Kidney (tissue), 14 donors: ENCODE data around the gene CCR9. TPM values are rescaled to one million over a fixed set of nuclear protein-coding genes. Genes with fewer than 3 reads are reported as not detected.

ENCODE experiments used
- DNase-seq, 5 donors: peaks; one replicate each; pipeline ENCODE4 v3.0.0-alpha.2; 2013 to 2020
- FAIRE-seq: peaks from 2 replicates; lab custom pipeline; 2012; peaks lifted over from hg19 to GRCh38; lab: Jason Lieb, UNC
- H3K27ac ChIP-seq, 2 donors: one replicate each; pipeline ENCODE4 v1.7.0; 2013; ENCODE audit warnings: low read depth in 2 of 2, low read length in 2 of 2, inconsistent platforms in 1 of 2
- H3K27me3 ChIP-seq: one replicate; pipeline ENCODE4 v1.7.1; 2013; ENCODE audit warnings: low read length, inconsistent platforms; ENCODE audit not compliant: control insufficient read depth, insufficient read depth
- H3K36me3 ChIP-seq, 3 donors: one replicate each; pipeline versions ENCODE4 v1.7.0 to v1.7.1; 2013; ENCODE audit warnings: low read length in 3 of 3, control low read depth in 1 of 3, inconsistent platforms in 1 of 3; ENCODE audit not compliant: insufficient read depth in 3 of 3, control insufficient read depth in 2 of 3
- H3K4me1 ChIP-seq, 3 donors: one replicate each; pipeline versions ENCODE4 v1.7.0 to v1.7.1; 2013; ENCODE audit warnings: low read length in 3 of 3, inconsistent platforms in 1 of 3, low read depth in 1 of 3; ENCODE audit not compliant: control insufficient read depth in 2 of 3, insufficient read depth in 2 of 3
- H3K4me3 ChIP-seq, 3 donors: one replicate each; pipeline versions ENCODE4 v1.7.0 to v1.8.1; 2013; ENCODE audit warnings: low read length in 3 of 3, control low read depth in 1 of 3, inconsistent platforms in 1 of 3
- H3K9ac ChIP-seq, 3 donors: one replicate each; pipeline versions ENCODE4 v1.7.0 to v1.7.1; 2013; ENCODE audit warnings: low read length in 3 of 3, control low read depth in 1 of 3, inconsistent platforms in 1 of 3
- H3K9me3 ChIP-seq, 3 donors: one replicate each; pipeline versions ENCODE4 v1.7.0 to v1.7.1; 2013; ENCODE audit warnings: low read length in 3 of 3, control low read depth in 1 of 3, inconsistent platforms in 1 of 3; ENCODE audit not compliant: control insufficient read depth in 2 of 3, insufficient read depth in 1 of 3
- CTCF ChIP-seq: IDR thresholded peaks from 3 replicates; pipeline ENCODE4 v1.5.1; 2012; ENCODE audit warnings: mild to moderate bottlenecking, moderate library complexity, borderline replicate concordance; ENCODE audit not compliant: insufficient read depth; ENCODE audit errors: extremely low read depth
- intact Hi-C: fragments of 100-400 bp; cut with DNase I; formaldehyde crosslinking; loops from one replicate; pipeline ENCODE4 v1.11.1; 2022
- polyA plus RNA-seq: library from polyadenylated mRNA; stranded (reverse); fragments of 350-450 nt; fragmentation: Illumina TruSeq; extraction: RNeasy Lipid Tissue Mini Kit (QIAGEN cat#74804); gene quantifications from one replicate; pipeline ENCODE4 v1.2.3, GENCODE V29; 2014; ENCODE audit warnings: low read depth, low replicate concordance; ENCODE audit not compliant: insufficient read depth
- total RNA-seq: library from RNA; stranded (reverse); fragmentation: NEBNext Ultra II Directional; extraction: Animal tissue kit (Norgen Biotek cat#: 25700); gene quantifications from one replicate; pipeline ENCODE4 v1.2.1, GENCODE V29; 2021
- donor health status: control.
- donor health status: control.
- donor health status: control.
- donor health status: control.
- donor health status: control.
- donor health status: DM: yes; HTN: yes; CAD: no.
- donor health status: Normal renal cell carcinoma (clear cell type).

Gene CCR9
- total and polyA plus RNA-seq, 2 donors from 2014 or later, result 0.22 to 0.43 TPM

- intact Hi-C loops, result no loop called here
- Histone ChIP-seq H3K27ac (no peak within 1 kb of the TSS), H3K4me3 (peak within 1 kb of the TSS; percentile 80 to 91 (median 87)), H3K9ac (peak within 1 kb of the TSS; percentile 45 to 61 (median 60)), H3K27me3 (no peaks in the 10 kb centered on the region), H3K9me3 (no peaks in the 10 kb centered on the region), H3K36me3 (peaks cover 0 to 3% (median 0%) of the 10 kb centered on the region in 3 donors), H3K4me1 (peaks cover 0 to 7% (median 3%) of the 10 kb centered on the region in 3 donors)
- peak; percentile 51 for FAIRE-seq
- DNase-seq, result peak; percentile 95 to 99 (median 96)
- TF ChIP-seq CTCF, result no peak
These were observed 44.4 kb upstream of the CCR9 start, which contains the start of gene LZTFL1 for GRCh38 chr3:45841757-45842491. Gene LZTFL1 (minus strand): TSS chr3:45842119. CDS start chr3:45841991, 128 bp downstream.

- Histone ChIP-seq H3K36me3 (no peaks in the 10 kb centered on the region), H3K9me3 (no peaks in the 10 kb centered on the region), H3K4me3 (peak overlapping the region in 1 of 3 donors; percentile 87), H3K4me1 (peaks cover 0 to 7% (median 3%) of the 10 kb centered on the region in 3 donors), H3K27me3 (no peaks in the 10 kb centered on the region), H3K9ac (no peak overlapping the region), H3K27ac (no peak overlapping the region)
- DNase-seq, result no peak
- no peak for FAIRE-seq
- TF ChIP-seq CTCF, result no peak
- intact Hi-C loops, result no loop called here
These were observed 43.3 kb upstream of the CCR9 start for GRCh38 chr3:45842851-45843625.

- no peaks in the 10 kb centered on the region for H3K36me3 ChIP-seq
- no peaks in the 10 kb centered on the region for H3K27me3 ChIP-seq
- DNase-seq (no peak), FAIRE-seq (no peak)
- no peak for TF ChIP-seq CTCF
- H3K9ac ChIP-seq, result no peak overlapping the region
- H3K4me3 ChIP-seq, result no peak overlapping the region
- intact Hi-C loops, result no loop called here
- H3K9me3 ChIP-seq, result no peaks in the 10 kb centered on the region
- peaks cover 0 to 7% (median 3%) of the 10 kb centered on the region in 3 donors for H3K4me1 ChIP-seq
- H3K27ac ChIP-seq, result no peak overlapping the region
These were observed 41.7 kb upstream of the CCR9 start for GRCh38 chr3:45844616-45845015.
